HG03103 (cell line): ENCODE results near the gene CDK5R2.

Experiments
- ATAC-seq: cut with Tn5 transposase; IDR thresholded peaks from one replicate; pipeline ENCODE4 v1.9.1; 2021; ENCODE audit warnings: low read depth; ENCODE audit not compliant: unreplicated experiment

The CDK5R2 gene

GRCh38 chr2:219001577-219002394 lies 42.3 kb downstream of the CDK5R2 start:
- ATAC-seq, result no peak

- no peak for ATAC-seq
Observed at GRCh38 chr2:219002395-219003266, 43.2 kb downstream of the CDK5R2 start.

- no peak for ATAC-seq
Observed at GRCh38 chr2:219003267-219003634, 43.8 kb downstream of the CDK5R2 start.

GRCh38 chr2:219003979-219004378 lies 44.5 kb downstream of the CDK5R2 start:
- ATAC-seq, result no peak

GRCh38 chr2:219009294-219009693 lies 49.8 kb downstream of the CDK5R2 start:
- ATAC-seq, result no peak

- no peak for ATAC-seq
Observed at GRCh38 chr2:219010162-219010756, 50.8 kb downstream of the CDK5R2 start.

- ATAC-seq, result no peak
Observed at GRCh38 chr2:219010873-219011272, 51.4 kb downstream of the CDK5R2 start.
